Panc1 (cell line): Measurements from ENCODE around the gene TEX11. TPM values are rescaled to one million over a fixed set of nuclear protein-coding genes. Genes with fewer than 3 reads are reported as not detected.

Source experiments
- ATAC-seq: fragments of 200-7000 bp; cut with Tn5 transposase; 2 replicates; pipeline ENCODE4 v1.9.1; 2020; ENCODE audit warnings: mild to moderate bottlenecking, moderate library complexity
- BruUV-seq: library from RNA; stranded (reverse); fragments of 400-500 nt; replicated peaks from 2 replicates; lab custom pipeline; 2021; lab: Mats Ljungman, UMichigan
- CTCF ChIA-PET: fragments of 300-600 bp; sonication (Branson Sonifier 250); formaldehyde crosslinking; loops from one replicate; lab custom pipeline; 2022; ENCODE audit warnings: antibody characterized with exemption; lab: Charles Lee
- POLR2A ChIA-PET: fragments of 300-600 bp; sonication (Branson Sonifier 250); formaldehyde crosslinking; loops from one replicate; lab custom pipeline; 2022; ENCODE audit warnings: antibody characterized with exemption; lab: Charles Lee
- DNase-seq: peaks from one replicate; pipeline ENCODE4 v3.0.0-alpha.2; 2010; ENCODE audit warnings: low read depth, low spot score
- H3K27ac ChIP-seq: 2 replicates; pipeline ENCODE4 v1.5.1; 2011; ENCODE audit warnings: mild to moderate bottlenecking, low read length, inconsistent platforms
- H3K27me3 ChIP-seq: fragments of 200-500 bp; sonication (Bioruptor generic); 2 replicates; pipeline ENCODE4 v1.6.0; 2014; ENCODE audit warnings: low read length, inconsistent platforms; ENCODE audit not compliant: control insufficient read depth, insufficient read depth
- H3K36me3 ChIP-seq: fragments of 200-500 bp; sonication (Bioruptor generic); 2 replicates; pipeline ENCODE4 v1.5.1; 2014; ENCODE audit warnings: inconsistent platforms, mild to moderate bottlenecking, low read length, moderate library complexity; ENCODE audit not compliant: control insufficient read depth, insufficient read depth
- H3K4me1 ChIP-seq: 2 replicates; pipeline ENCODE4 v1.5.1; 2011; ENCODE audit warnings: inconsistent platforms, mild to moderate bottlenecking, low read length, moderate library complexity; ENCODE audit not compliant: control insufficient read depth, insufficient read depth
- H3K4me3 ChIP-seq, 2 experiments: 2 replicates each; pipeline ENCODE4 v1.5.1; 2011 to 2012; ENCODE audit warnings: low read depth in 2 of 2, low read length in 2 of 2, mild to moderate bottlenecking in 2 of 2, inconsistent platforms in 1 of 2, moderate library complexity in 1 of 2
- H3K9me3 ChIP-seq: fragments of 200-500 bp; sonication (Bioruptor generic); 2 replicates; pipeline ENCODE4 v1.5.1; 2014; ENCODE audit warnings: low read depth, mild to moderate bottlenecking, inconsistent platforms, low read length, moderate library complexity; ENCODE audit not compliant: control insufficient read depth, insufficient read depth
- CTCF ChIP-seq: fragments of 450-650 bp; IDR thresholded peaks from 2 replicates; pipeline ENCODE4 v1.5.1; 2017; ENCODE audit warnings: mild to moderate bottlenecking
- POLR2AphosphoS5 ChIP-seq: IDR thresholded peaks from 2 replicates; pipeline ENCODE4 v1.6.1; 2012; ENCODE audit warnings: mild to moderate bottlenecking, low read depth, low read length, moderate library complexity
- REST ChIP-seq, 2 experiments: IDR thresholded peaks; 2 replicates each; pipeline ENCODE4 v1.6.1; 2011 to 2012; ENCODE audit warnings: low read depth in 2 of 2, control low read depth in 1 of 2, low read length in 1 of 2, mild to moderate bottlenecking in 1 of 2, moderate library complexity in 1 of 2; ENCODE audit not compliant: insufficient read depth in 1 of 2
- SIN3A ChIP-seq: IDR thresholded peaks from 2 replicates; pipeline ENCODE4 v1.6.1; 2012; ENCODE audit warnings: low read depth, mild to moderate bottlenecking, low read length, moderate library complexity, borderline replicate concordance; ENCODE audit not compliant: insufficient read depth
- TCF7L2 ChIP-seq: IDR thresholded peaks from 2 replicates; pipeline ENCODE4 v1.6.1; 2011; ENCODE audit warnings: mild to moderate bottlenecking, low read depth, low read length, inconsistent platforms
- in situ Hi-C: cut with HindIII; loops from 2 replicates; pipeline ENCODE4 v1.10.0; 2016; ENCODE audit warnings: low sequenced_read_pairs, low pct_unique_long_range_greater_than_20kb
- intact Hi-C: fragments of 100-400 bp; cut with micrococcal nuclease; formaldehyde crosslinking; loops from one replicate; pipeline ENCODE4 v1.10.0; 2022; ENCODE audit not compliant: unreplicated experiment
- total RNA-seq: library from RNA; stranded (reverse); gene quantifications from one replicate; pipeline ENCODE4 v1.2.1, GENCODE V29; 2021; ENCODE audit not compliant: unreplicated experiment

The TEX11 gene
- total RNA-seq, 1 experiment from 2014 or later, result not detected

- CTCF ChIA-PET, result no interaction called here
- Histone ChIP-seq H3K4me3 (no peak overlapping the region), H3K4me1 (no peaks in the 10 kb centered on the region), H3K9me3 (no peaks in the 10 kb centered on the region), H3K36me3 (no peaks in the 10 kb centered on the region), H3K27ac (no peak overlapping the region), H3K27me3 (0 out of 2 replicates have a peak, but pooled peaks cover 2% of the 10 kb centered on the region)
- TF ChIP-seq TCF7L2 (no peak), POLR2AphosphoS5 (no peak), SIN3A (no peak), REST (IDR thresholded peaks at IDR 0.05; ENCODE audit: insufficient read depth in 1 of 2, low read depth in 2 of 2, low read length in 1 of 2) (no peak), CTCF (no peak)
- DNase-seq, result no peak
- no TSS peak for BruUV-seq
- intact Hi-C loops (no loop called here), in situ Hi-C loops (no loop called here)
- POLR2A ChIA-PET, result no interaction called here
- no peak for ATAC-seq
These were observed 15.9 kb upstream of the TEX11 start for GRCh38 chrX:70924294-70924911.

GRCh38 chrX:70922774-70923473 is 14.4 kb upstream of the TEX11 start:
- TF ChIP-seq REST (IDR thresholded peaks at IDR 0.05; ENCODE audit: insufficient read depth in 1 of 2, low read depth in 2 of 2, low read length in 1 of 2), result no peak
- TF ChIP-seq CTCF, result no peak
- TF ChIP-seq TCF7L2, result no peak
- TF ChIP-seq SIN3A, result no peak
- TF ChIP-seq POLR2AphosphoS5, result no peak
- no peak for ATAC-seq
- Histone ChIP-seq H3K4me3 (no peak overlapping the region), H3K36me3 (no peaks in the 10 kb centered on the region), H3K9me3 (no peaks in the 10 kb centered on the region), H3K27ac (no peak overlapping the region), H3K4me1 (no peaks in the 10 kb centered on the region), H3K27me3 (0 out of 2 replicates have a peak, but pooled peaks cover 2% of the 10 kb centered on the region)
- in situ Hi-C loops, result no loop called here
- CTCF ChIA-PET, result no interaction called here
- no TSS peak for BruUV-seq
- no peak for DNase-seq
- POLR2A ChIA-PET, result no interaction called here
- intact Hi-C loops, result no loop called here
